Glomerular visceral epithelial cell (primary cell): ENCODE data around the gene SPG7.
"Not testable (repeated sequence)": the region's sequence is repeated elsewhere in the genome, so short reads cannot be mapped to it uniquely, and the experiment has no call there.

Experiments used
- DNase-seq: peaks from one replicate; pipeline ENCODE4 v3.0.0-alpha.2; 2016; ENCODE audit errors: extremely low spot score

The SPG7 gene

GRCh38 chr16:89564476-89565255, 56.5 kb downstream of the SPG7 start:
- no peak for DNase-seq

DNA sequence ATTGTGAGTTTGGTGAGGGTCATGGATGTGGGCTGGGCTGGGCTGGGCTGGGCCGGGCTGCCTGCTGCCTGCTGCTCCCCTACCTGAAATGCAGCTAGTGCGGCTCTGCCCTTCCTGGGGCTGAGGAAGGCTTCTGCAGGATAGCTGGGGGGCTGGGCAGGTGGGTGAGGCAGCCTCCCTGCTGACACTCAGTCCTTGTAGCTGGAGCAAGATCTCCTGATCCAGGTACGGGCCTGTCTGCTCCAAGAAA, 57.0 kb downstream of the SPG7 start:
- DNase-seq, result no peak

DNA sequence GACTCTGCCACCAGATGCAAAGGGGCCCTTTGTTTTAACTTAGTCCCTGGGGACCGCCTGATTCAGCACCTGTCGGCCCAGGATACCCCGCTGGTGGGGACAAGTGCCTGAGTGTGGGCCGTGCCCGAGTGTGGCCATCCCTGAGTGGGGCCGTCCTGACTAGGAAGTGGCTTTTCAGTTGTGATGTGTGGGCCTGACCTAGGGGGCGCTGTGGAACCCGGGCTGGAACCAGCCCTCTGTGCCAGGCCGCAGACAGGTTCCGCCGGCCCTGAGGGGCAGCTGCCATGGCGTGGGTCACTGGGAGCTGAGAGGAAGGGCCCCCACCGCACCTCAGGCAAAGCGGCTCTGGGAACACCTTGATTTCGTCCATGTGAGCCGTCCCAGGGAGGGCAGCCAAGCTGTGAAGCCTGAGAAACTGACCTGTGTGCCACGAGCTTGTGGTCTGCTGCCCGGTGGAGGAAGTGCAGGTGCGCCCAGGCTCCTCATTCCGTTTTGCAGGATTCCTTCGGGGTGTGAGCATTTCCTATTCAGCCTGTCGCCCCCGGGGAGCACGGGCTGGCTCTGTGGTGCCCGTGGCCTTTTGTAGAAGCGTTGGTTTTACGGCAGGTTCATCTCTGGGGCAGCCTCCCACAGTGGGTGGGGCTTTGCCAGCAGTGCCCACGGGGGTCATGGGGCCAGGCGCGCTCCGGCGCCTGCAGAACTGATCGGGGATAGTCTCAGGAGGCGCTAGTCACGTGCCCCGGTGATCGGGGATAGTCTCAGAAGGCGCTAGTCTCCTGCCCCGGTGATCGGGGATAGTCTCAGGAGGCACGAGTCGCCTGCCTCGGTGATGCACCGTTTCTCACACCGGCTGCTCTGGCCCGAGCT, 57.5 kb downstream of the SPG7 start:
- DNase-seq, result peak; percentile 73

DNA sequence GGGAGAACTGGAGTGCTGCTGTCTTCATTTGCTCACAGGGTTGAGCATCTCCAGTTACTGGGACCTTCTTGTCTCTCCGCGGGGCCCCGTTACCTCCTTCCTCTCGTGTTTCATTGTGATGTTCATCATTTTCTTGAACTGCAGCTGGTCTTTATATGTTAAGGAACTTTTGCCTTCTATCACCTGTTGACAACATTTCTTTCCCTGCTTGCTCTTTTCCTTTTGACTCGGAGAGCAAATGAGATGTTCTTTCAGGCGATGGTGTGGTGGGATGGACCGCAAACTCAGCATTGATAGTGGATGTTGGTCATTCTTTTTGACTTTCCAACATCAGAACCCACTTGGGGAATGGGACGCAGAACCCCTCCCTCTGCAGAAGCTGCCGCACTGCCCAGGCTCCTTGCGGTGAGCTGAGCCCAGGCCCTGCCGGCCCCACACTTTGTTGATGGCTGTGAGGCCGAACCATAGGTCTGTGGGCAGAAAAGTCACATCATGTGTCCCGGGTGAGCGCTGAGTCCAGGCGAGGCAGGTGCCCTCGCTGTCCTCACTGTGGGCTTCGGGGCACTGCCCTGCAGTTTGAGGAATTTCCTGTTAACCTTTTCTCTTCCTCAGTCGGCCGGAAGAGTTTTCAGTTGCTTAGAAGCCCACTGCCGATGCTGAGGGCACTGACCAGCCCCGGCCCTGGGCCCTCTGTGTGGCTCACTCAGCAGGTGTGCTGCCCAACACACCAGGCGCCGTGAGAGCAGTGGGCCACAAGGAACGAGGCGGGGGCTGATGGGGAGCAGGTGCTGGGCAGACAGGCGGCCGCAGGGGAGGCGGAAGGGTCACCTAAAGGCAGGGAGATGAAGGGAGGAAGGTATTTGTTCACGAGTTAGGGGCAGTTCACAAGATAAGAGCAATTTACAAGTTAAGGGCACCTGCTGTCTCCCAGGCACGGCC, 59.7 kb downstream of the SPG7 start:
- no peak for DNase-seq

- no peak for DNase-seq
These were observed 61.5 kb downstream of the SPG7 start for GRCh38 chr16:89569506-89570341.

DNA sequence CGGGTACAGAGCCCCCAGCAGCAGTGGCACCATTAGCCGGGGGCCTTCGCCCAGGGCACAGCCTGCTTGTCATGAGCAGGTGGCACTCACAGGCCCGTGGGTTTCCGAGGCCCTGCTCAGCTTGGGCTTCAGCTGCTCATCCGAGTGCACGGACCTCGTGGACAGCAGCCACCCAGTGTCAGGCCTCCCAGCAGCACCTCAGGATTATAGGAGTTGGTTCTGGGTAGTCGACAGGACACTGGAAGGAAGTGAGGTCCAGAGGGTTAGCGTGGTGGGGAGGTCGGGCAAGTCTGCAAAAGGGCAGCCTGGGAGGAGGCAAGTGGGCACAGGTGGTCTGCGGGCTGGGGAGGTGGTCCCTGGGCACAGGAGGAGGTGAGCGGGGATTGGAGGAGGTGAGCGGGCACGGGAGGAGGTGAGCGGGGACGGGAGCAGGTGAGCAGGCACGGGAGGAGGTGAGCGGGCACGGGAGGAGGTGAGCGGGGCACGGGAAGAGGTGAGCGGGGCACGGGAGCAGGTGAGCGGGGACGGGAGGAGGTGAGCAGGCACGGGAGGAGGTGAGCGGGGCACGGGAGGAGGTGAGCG, 62.2 kb downstream of the SPG7 start:
- DNase-seq, result no peak

GRCh38 chr16:89570983-89571598, 62.9 kb downstream of the SPG7 start:
- not testable (repeated sequence) for DNase-seq

- DNase-seq, result no peak
These were observed 63.4 kb downstream of the SPG7 start for GRCh38 chr16:89571636-89572035.

- DNase-seq, result no peak
These were observed 63.9 kb downstream of the SPG7 start for GRCh38 chr16:89572073-89572484.

- no peak for DNase-seq
These were observed 64.4 kb downstream of the SPG7 start for GRCh38 chr16:89572485-89573205.

- no peak for DNase-seq
These were observed 65.8 kb downstream of the SPG7 start for GRCh38 chr16:89573826-89574680.

- peak; percentile 48 for DNase-seq
These were observed 66.6 kb downstream of the SPG7 start for GRCh38 chr16:89574681-89575246.

DNA sequence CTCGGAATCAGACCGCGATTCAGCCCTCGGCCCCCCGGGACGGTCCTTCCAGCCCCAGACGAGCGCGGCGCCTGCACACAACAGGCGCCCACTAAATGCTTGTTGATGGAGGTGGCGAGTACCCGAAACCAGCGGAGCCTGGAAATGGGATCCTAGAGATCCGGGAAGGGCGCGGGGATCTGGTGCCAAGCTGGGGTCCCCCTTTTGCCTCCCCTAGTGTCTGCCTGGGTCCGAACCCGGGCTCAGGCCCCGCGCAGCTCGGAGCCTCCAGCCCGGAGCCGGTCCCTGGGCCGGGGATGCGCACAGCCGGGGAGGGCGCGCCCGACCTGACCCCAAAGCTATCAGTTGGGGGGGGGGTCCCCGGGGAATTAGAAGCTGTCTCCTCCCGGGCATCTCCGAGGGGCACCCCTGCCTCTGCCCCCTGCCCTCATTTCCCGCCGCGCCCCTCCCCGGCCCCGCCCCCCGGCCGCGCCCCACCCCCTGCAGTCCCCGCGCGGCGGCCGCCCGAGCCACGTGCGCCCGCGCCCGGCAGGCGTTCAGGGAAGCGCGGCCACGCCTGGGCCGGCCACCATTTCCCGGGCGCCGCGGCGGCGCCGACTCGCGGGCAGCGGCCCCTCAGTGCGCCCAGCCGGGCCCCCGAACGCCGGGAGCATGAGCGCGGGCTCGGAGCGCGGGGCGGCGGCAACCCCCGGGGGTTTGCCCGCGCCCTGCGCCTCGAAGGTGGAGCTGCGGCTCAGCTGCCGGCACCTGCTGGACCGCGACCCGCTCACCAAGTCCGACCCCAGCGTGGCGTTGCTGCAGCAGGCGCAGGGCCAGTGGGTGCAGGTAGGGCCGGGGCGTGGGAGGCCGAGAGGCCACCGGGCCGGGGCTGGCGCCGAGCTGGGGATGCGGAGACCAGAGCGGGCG, 67.3 kb downstream of the SPG7 start, which contains the start of gene CPNE7:
CPNE7 (plus strand) TSS at position 512 of the 906 bp plus-strand sequence; CDS start at position 652, 140 bp downstream.
- DNase-seq, result no peak

DNA sequence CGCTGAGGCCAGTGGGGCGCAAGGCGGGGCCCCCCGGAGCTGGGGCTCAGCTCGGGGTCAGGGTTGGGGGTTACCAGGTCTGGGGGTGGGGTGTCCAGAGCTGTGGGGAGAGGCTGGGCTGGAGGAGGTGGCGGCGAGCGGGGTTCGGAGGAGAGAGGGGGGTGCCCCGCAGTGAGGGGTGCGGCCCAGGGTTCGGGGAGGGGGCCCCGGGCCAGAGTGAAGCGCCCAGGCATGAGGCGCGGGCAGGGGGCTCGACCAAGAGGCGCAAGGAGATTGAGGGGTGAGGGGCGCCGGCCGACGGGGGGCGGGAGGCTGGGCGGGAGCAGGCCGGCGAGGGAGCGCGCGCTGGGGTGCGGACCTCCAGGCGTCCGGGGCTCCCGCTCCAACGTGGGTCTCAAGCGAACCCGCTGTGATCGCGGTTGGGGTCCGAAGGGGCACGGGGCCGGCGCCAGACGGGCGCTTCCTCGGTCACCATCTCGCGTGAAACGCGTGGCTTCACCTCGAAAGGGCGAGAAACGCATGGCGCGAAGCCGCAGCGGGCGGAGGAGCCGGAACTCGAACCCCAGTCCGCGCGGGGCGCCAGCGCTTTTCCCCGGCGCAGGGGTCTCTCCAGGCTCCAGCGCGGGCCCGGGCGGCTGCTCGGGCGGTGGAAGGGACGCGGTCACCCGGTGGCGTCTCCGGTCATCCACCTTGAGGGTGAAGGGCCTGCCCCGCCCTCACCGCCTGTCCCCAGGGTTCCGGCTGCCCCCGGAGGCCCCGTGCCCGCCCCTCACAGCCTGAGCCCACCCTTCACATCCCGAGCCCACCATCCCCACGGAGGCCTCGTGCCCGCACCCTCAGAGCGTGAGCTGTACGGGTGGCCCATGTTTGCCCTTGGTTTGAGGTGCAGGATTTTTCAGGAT, 68.2 kb downstream of the SPG7 start:
- no peak for DNase-seq

DNA sequence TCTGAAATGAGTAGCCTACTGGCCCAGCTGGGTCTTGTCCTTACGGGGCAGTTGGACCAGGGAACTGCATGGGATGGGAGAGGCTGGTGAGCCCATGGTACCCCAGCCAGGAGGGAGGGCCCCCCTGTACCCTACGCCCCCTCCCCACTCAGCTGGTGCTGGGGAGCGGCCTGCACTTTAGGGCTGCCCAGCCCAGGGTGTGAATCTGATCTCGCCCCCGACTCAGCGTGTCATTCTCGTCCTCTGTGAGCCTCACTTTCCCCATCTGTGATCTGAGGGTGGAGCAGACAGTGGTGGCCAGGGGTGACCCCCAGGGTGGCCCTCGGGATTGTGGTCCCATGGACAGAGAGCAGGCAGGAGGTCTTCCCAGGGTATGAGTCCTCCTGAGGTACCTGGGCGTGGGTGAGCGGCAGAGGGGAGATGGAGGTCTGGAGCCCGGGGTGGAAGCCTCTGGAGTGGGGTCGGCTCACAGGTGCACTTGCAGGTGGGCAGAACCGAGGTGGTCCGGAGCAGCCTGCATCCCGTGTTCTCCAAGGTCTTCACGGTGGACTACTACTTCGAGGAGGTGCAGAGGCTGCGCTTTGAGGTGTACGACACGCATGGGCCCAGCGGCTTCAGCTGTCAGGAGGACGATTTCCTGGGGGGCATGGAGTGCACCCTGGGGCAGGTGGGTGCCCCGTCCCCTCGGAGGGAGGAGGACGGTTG, 69.0 kb downstream of the SPG7 start:
- DNase-seq, result no peak

GRCh38 chr16:89579351-89579750, 71.1 kb downstream of the SPG7 start:
- no peak for DNase-seq
